GM23338 (cell line): ENCODE results near the gene PFKP. TPM values are rescaled to one million over a fixed set of nuclear protein-coding genes. Genes with fewer than 3 reads are reported as not detected.

ENCODE experiments used
- polyA plus RNA-seq: library from polyadenylated mRNA; unstranded; fragments of >200 nt; fragmentation: Nextera tagmentation; extraction: Ambion mirVana; gene quantifications from 2 replicates; pipeline ENCODE4 v1.2.1, GENCODE V29; 2016
- total RNA-seq: library from RNA; depleted of rRNA; stranded (reverse); fragments of >200 nt; shearing (Covaris generic); gene quantifications from 2 replicates; pipeline ENCODE4 v1.2.3, GENCODE V29; 2014; rRNA removed

The PFKP gene
- total and polyA plus RNA-seq, 2 experiments from 2014 or later: 56.3 to 120 TPM

Other genes with a start within 250 kb of the PFKP start
- 33.0 and 51.1 TPM in 2 replicates for gene PITRM1, start 105.2 kb downstream of the PFKP start, total RNA-seq
- 25.1 and 29.0 TPM in 2 replicates for gene PITRM1, start 105.2 kb downstream of the PFKP start, polyA plus RNA-seq